Fibroblast of gingiva (primary cell): Measurements from ENCODE around the gene ASB3.
A peak's percentile ranks its signal among the peaks of the same experiment; 100 is the strongest.

Experiments
- DNase-seq: peaks from one replicate; pipeline ENCODE4 v3.0.0-alpha.2; 2011; ENCODE audit warnings: low read depth

Gene ASB3

GRCh38 chr2:53655256-53655655 is 131.5 kb downstream of the ASB3 start:
- DNase-seq, result no peak

GRCh38 chr2:53654396-53654795 is 132.4 kb downstream of the ASB3 start:
- no peak for DNase-seq

- no peak for DNase-seq
These were observed 134.6 kb downstream of the ASB3 start for GRCh38 chr2:53652131-53652530.

- DNase-seq, result no peak
These were observed 140.0 kb downstream of the ASB3 start for GRCh38 chr2:53646788-53647187.

DNA sequence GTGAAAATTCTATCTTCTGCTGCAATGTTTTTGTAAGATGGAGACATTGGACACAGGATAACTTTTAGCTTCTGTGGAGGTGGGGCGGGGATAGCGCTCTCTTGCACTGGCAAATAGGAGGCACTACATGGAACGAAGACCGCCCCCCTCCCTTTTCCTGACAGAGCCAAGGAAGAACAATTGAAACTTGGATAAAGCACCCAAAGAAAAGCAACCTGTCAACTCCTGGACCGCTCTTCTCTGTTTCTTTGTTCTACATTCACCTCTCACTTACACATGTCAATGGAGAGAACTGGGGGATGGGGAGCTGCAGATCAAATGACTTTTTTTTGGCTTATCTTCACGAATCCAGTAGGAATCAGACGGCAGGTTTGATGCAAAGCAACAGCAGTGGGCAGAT is 145.5 kb downstream of the ASB3 start:
- no peak for DNase-seq

DNA sequence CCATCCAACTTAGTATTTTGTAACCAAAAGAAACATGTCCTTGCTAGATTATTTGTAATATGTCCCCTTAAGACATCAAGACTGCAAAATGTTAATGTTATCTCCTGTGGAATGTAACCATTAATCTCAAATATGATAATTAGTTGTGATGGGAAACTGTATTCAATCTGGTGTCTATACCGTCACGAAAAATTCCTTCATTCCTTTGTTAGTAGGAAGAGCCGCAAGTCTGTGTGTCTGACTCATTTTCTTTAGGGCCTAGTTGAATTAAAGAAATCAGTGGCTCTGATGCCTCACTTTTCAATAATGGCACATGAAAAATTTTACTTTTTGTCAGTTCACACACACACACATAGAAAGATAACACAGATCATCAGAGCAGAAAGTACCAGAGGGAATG is 146.3 kb downstream of the ASB3 start:
- no peak for DNase-seq

- no peak for DNase-seq
These were observed 150.2 kb downstream of the ASB3 start for GRCh38 chr2:53636596-53636995.

DNA sequence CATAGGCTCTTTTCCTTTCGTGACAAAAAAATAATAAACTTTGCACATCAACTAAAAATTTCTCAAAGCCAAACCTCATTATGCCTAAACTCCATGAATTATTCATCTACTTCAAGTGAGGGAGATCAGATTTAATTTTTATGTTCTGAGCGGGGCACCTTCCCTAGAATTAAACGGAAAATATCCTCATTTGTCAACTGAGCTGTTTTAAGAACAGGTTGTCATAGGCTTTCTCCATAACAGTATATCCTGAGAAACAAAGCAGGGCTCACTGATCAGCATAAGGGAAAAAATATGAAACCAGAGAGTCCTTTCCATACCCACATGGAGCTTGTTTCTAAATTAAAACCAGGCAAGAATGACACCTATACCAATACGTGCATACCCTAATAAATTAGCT is 150.6 kb downstream of the ASB3 start:
- no peak for DNase-seq

DNA sequence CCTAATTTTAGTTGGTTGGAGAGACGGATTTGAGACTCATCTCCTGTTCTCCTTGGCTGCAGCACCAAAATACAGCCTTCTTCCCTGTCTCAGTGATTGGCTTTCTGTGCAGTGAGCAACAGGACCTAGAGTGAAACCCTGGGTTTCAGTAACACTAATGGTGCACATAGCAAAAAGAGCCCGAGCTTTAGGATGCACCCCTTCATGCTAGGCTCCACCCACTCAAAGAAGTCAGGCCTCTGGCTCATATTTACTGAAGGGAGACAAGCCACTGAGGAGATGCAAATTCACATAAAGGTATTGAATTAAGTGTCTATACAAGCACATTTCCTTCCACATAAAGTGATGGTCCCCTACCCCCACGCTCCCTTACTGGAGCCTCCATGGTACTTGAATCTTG is 151.1 kb downstream of the ASB3 start:
- DNase-seq, result no peak

- peak; percentile 49 for DNase-seq
These were observed 153.3 kb downstream of the ASB3 start for GRCh38 chr2:53633441-53633840.

- DNase-seq, result peak; percentile 80
These were observed 154.0 kb downstream of the ASB3 start for GRCh38 chr2:53632714-53633113.

DNA sequence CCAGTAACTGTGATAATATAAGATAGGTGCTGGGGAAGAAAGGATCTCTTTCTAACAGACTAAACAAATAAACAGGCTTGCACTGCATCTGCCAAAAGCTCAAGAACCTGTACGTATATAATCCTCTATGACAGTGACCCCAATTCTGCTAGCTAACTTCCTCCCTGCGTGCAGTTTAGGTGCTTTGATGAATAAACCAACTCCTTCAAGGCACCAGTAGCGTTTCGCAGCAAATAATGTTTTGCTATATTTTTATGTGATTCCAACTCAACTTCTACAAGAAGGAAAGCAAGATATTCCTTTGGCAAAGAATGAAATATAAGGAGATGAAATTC is 154.7 kb downstream of the ASB3 start:
- no peak for DNase-seq

- DNase-seq, result no peak
These were observed 155.2 kb downstream of the ASB3 start for GRCh38 chr2:53631313-53632125.

GRCh38 chr2:53630026-53630606 is 156.6 kb downstream of the ASB3 start:
- DNase-seq, result no peak

- DNase-seq, result no peak
These were observed 157.3 kb downstream of the ASB3 start for GRCh38 chr2:53629501-53629900.

DNA sequence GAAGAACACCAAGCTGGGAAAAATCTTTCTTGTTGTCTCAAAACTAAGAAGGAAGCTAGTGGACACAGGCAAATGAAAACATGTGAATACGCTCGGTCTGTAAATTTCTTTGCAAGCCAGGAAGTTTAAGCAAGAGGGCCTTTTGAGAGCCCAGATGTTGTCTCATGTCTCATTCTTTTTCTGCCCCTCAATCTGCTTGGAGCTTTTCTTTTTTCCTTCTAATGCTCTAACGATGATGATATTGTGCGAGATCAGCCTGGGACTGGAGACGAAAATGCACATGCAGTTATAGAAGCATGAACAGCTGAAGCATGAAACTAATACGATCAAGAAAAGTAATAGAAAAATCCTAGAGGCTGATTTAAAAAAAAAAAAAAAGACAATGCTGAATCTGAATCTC is 157.8 kb downstream of the ASB3 start:
- no peak for DNase-seq

DNA sequence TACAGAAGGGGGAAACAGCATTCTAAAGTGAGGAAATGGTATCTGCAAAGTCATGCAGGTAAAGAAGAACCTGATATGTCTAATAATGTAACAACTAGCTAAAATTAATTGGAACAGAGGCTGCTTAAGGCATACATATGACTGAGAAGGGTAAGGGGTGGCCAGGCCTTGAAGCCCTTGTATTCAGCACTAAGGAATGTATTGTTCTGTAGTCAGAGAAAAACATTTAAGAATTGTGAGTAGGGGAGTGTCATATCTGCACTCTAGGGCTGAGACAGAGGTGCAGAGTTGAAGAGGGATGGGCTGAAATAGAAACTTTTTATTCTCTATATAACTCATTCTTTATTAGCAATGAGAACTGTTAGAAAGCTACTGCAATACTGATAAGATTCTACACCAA is 164.6 kb downstream of the ASB3 start:
- no peak for DNase-seq

DNA sequence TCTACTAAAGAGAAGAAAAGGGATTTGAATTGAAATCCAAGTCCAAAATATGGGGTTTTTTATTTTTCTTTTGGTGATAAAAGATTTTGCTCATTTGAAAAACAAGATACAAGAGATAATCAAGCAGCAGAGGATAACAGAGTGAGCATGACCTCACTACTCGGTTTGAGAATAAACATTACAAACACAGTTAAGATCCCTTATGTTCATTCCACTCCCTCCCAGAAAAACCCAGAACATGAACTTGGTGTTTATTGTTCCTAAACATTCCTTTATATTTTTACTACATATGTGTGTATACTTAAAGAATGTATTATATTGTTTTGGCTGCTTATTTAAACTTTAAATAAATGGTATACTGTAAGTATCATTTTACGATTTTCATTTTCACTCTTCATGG is 165.8 kb downstream of the ASB3 start:
- DNase-seq, result no peak
